ENCODE data around the gene AMDHD2. TPM values are rescaled to one million over a fixed set of nuclear protein-coding genes. Genes with fewer than 3 reads are reported as not detected.

Gene AMDHD2
- total and polyA plus RNA-seq, 2 of the 13 experiments (the other 11 are each of a cell fraction or from before 2014, with no cell fraction given): 33.5 to 39.1 TPM

DNA sequence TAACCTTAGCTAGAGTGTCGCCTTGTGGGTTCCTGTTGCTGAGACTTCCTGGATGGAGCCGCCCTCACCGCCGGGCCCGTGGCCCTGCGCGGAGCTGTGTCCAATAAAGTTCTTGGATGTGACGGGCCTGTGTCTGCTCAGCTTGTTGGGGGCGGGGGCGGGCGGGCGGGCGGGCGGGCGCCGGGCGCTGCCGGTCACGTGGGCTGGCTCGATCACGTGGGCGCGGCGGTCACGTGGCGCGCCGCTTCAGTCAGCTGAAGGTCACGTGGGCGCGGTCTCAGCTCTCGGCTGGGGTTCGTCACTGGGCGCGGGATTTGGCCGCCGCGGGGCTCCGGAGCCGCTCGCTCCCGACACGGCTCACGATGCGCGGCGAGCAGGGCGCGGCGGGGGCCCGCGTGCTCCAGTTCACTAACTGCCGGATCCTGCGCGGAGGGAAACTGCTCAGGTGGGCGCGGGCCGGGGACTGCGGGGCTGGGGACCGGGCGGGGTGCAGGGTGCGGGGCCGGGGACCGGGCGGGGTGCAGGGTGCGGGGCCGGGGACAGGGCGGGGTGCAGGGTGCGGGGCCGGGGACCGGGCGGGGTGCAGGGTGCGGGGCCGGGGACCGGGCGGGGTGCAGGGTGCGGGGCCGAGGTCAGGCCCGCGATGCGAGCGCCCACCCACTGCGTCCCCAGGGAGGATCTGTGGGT, at the start of gene AMDHD2 (continued):
- TF ChIP-seq ZMYM4 (CRISPR knock-in tag; IDR thresholded peaks at IDR 0.05) (no peak), SIX4 (CRISPR knock-in tag; IDR thresholded peaks at IDR 0.05) (no peak; the same call in 1 of the 2 replicates), ZNF577 (CRISPR knock-in tag; IDR thresholded peaks at IDR 0.05; ENCODE audit: borderline replicate concordance, low read depth) (no peak), SP1 (IDR thresholded peaks at IDR 0.05) (no peak), SP1 (CRISPR knock-in tag; IDR thresholded peaks at IDR 0.05) (peak; percentile 37; the same call in 1 of the 2 replicates), MTA1 (CRISPR knock-in tag; IDR thresholded peaks at IDR 0.05; ENCODE audit: borderline replicate concordance) (no peak), ISL2 (CRISPR knock-in tag; IDR thresholded peaks at IDR 0.05) (no peak)

DNA sequence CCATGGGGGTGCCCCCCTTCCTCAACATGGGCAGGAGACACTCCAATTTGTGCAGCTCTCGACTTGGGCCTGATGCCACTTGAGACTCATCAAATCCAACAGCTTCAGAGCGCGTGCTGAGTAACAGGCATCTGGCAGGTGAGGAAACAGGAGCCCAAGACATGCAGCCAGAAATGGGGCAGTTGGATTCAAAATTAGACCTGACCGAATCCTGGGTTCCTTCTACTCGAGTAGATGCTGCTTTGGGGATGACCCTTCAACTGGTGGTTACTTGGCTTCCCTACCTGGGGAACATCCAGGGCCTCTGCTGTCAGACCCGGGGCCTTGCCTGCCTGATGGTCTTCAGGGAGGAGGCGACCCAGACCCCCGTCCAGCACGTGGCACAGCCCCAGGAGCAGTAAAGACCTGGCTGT, 49.6 kb upstream of the AMDHD2 start:
- POLR2A ChIA-PET: interaction anchor here (1.3 to 1.4 kb wide), 2 partner anchors 11 to 40 kb away, joined by 3 to 4 read pairs; partner anchors contain the start of gene TEDC2
- TF ChIP-seq RAD51 (IDR thresholded peaks at IDR 0.05; ENCODE audit: borderline replicate concordance): no peak
- TF ChIP-seq SYNCRIP (IDR thresholded peaks at IDR 0.05; ENCODE audit: insufficient read depth, low read depth, low read length): no peak
- no peak for TF ChIP-seq TBX3 (IDR thresholded peaks at IDR 0.05; ENCODE audit: borderline replicate concordance)
- TF ChIP-seq SMAD9 (CRISPR knock-in tag; IDR thresholded peaks at IDR 0.05): no peak
- no peak for TF ChIP-seq EHMT2 (IDR thresholded peaks at IDR 0.05; ENCODE audit: borderline replicate concordance, low read depth, low read length)
- TF ChIP-seq ZNF510 (CRISPR knock-in tag; IDR thresholded peaks at IDR 0.05; ENCODE audit: low read depth): no peak
- TF ChIP-seq ZNF12 (CRISPR knock-in tag; IDR thresholded peaks at IDR 0.05): no peak
- TF ChIP-seq, protein P1, sequence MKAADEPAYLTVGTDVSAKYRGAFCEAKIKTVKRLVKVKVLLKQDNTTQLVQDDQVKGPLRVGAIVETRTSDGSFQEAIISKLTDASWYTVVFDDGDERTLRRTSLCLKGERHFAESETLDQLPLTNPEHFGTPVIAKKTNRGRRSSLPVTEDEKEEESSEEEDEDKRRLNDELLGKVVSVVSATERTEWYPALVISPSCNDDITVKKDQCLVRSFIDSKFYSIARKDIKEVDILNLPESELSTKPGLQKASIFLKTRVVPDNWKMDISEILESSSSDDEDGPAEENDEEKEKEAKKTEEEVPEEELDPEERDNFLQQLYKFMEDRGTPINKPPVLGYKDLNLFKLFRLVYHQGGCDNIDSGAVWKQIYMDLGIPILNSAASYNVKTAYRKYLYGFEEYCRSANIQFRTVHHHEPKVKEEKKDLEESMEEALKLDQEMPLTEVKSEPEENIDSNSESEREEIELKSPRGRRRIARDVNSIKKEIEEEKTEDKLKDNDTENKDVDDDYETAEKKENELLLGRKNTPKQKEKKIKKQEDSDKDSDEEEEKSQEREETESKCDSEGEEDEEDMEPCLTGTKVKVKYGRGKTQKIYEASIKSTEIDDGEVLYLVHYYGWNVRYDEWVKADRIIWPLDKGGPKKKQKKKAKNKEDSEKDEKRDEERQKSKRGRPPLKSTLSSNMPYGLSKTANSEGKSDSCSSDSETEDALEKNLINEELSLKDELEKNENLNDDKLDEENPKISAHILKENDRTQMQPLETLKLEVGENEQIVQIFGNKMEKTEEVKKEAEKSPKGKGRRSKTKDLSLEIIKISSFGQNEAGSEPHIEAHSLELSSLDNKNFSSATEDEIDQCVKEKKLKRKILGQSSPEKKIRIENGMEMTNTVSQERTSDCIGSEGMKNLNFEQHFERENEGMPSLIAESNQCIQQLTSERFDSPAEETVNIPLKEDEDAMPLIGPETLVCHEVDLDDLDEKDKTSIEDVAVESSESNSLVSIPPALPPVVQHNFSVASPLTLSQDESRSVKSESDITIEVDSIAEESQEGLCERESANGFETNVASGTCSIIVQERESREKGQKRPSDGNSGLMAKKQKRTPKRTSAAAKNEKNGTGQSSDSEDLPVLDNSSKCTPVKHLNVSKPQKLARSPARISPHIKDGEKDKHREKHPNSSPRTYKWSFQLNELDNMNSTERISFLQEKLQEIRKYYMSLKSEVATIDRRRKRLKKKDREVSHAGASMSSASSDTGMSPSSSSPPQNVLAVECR (CRISPR knock-in tag; IDR thresholded peaks at IDR 0.05; ENCODE audit: borderline replicate concordance): no peak
- TF ChIP-seq, protein P2, sequence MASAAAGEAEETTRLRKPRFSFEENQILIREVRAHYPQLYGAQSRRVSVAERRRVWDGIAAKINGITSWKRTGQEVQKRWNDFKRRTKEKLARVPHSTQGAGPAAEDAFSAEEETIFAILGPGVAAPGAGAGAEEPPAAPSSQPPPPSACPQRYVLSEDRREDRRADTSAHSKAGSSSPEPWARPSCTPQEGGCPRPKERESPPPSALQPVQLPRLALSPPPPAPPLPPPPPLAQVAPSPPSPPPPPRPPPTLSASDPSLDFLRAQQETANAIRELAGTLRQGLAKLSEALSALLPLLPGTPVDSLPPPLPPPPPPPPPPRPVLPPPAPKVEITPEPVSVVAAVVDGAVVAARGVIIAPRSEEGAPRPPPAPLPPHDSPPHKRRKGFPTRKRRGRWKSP (CRISPR knock-in tag; IDR thresholded peaks at IDR 0.05): no peak
- TF ChIP-seq RFX3 (CRISPR knock-in tag; IDR thresholded peaks at IDR 0.05): no peak
- TF ChIP-seq ZNF101 (CRISPR knock-in tag; IDR thresholded peaks at IDR 0.05; ENCODE audit: borderline replicate concordance, low read depth): no peak
- 0 out of 2 replicates have a peak, but pooled peaks have one; percentile 27 for TF ChIP-seq CAMTA2 (CRISPR knock-in tag; IDR thresholded peaks at IDR 0.05; ENCODE audit: borderline replicate concordance)

More for the DNA sequence above, 49.6 kb upstream of the AMDHD2 start:
- DNase-seq (ENCODE audit: low spot score) (no peak), ATAC-seq (no peak), FAIRE-seq (no peak)
- H3K4me3 ChIP-seq (replicated peaks in 1 of 3; ENCODE audit: insufficient read depth in 1 of 3, low read depth in 2 of 3, low read length in 3 of 3): peak overlapping the region; percentile 26 to 85 (median 38); a peak in 4 of 6 replicates
- peak overlapping the region; percentile 89; the same call in 1 of the 2 replicates for H3K4me2 ChIP-seq (ENCODE audit: low read depth, low read length)
- H3K79me2 ChIP-seq (ENCODE audit: insufficient read depth, low read length): no peaks in the 10 kb centered on the region
- H3K36me3 ChIP-seq (replicated peaks in 1 of 2; ENCODE audit: control insufficient read depth in 1 of 2, insufficient read depth in 2 of 2, low read length in 2 of 2): no peaks in the 10 kb centered on the region
- H4K20me1 ChIP-seq (ENCODE audit: insufficient read depth, low read length): no peaks in the 10 kb centered on the region; the same call in 1 of the 2 replicates
- CTCF ChIA-PET (ENCODE audit: low intra/inter-chr PET ratio, low total read pairs): no interaction called here
- H3K27me3 ChIP-seq (ENCODE audit: control insufficient read depth in 1 of 2, insufficient read depth in 2 of 2, low read length in 2 of 2): peaks cover 8 to 25% of the 10 kb centered on the region in 2 experiments
- H3K4me1 ChIP-seq (ENCODE audit: insufficient read depth, low read length): peaks cover 52% of the 10 kb centered on the region
- no peak overlapping the region for H2AFZ ChIP-seq (ENCODE audit: low read length)
- intact Hi-C loops (cut with micrococcal nuclease; ENCODE audit: unreplicated experiment) (loop anchor here (5.0 kb wide), 1 partner anchor 38 kb away; no protein-coding TSS in a partner anchor), in situ Hi-C loops (cut with HindIII; ENCODE audit: extremely low pct_ligation_motif_present, low pct_unique_long_range_greater_than_20kb) (no loop called here)
- BruUV-seq (replicated peaks): no TSS peak
- H3K27ac ChIP-seq (ENCODE audit: extremely low read length, insufficient read depth, low read length): no peak overlapping the region
- WGBS (ENCODE audit: low lambda C conversion rate): 40% methylated on average over 3 of the region's 9 CpGs
- no peak overlapping the region for H3K9ac ChIP-seq (ENCODE audit: insufficient read depth, low read depth, low read length)
- no peaks in the 10 kb centered on the region for H3K9me3 ChIP-seq (ENCODE audit: low read length)
